Caco-2 (cell line): ENCODE results near the gene PRPF39. TPM values are rescaled to one million over a fixed set of nuclear protein-coding genes. Genes with fewer than 3 reads are reported as not detected.

Source experiments
- BruUV-seq: library from RNA; stranded (reverse); fragments of 400-500 nt; replicated peaks from 2 replicates; lab custom pipeline; 2021; lab: Mats Ljungman, UMichigan
- CTCF ChIA-PET: fragments of 300-600 bp; sonication (Branson Sonifier 250); formaldehyde crosslinking; loops from one replicate; lab custom pipeline; 2022; ENCODE audit warnings: antibody characterized with exemption; lab: Charles Lee
- POLR2A ChIA-PET: fragments of 300-600 bp; sonication (Branson Sonifier 250); formaldehyde crosslinking; loops from one replicate; lab custom pipeline; 2022; ENCODE audit warnings: antibody characterized with exemption; lab: Charles Lee
- DNase-seq, 2 experiments: peaks; one replicate each; pipeline versions ENCODE4 v3.0.0 to v3.0.0-alpha.2; 2020 to 2022
- H3K27me3 ChIP-seq: replicated peaks from 2 replicates; pipeline ENCODE4 v1.6.0; 2011; ENCODE audit warnings: low read length; ENCODE audit not compliant: control insufficient read depth, insufficient read depth
- H3K36me3 ChIP-seq: 2 replicates; pipeline ENCODE4 v1.5.1; 2011; ENCODE audit warnings: low read length; ENCODE audit not compliant: control insufficient read depth, insufficient read depth
- H3K4me1 ChIP-seq: fragments of 250-450 bp; sonication (Bioruptor Pico); 2 replicates; pipeline ENCODE4 v1.5.1; 2020; ENCODE audit warnings: mild to moderate bottlenecking
- H3K4me3 ChIP-seq: 2 replicates; pipeline ENCODE4 v1.5.1; 2011; ENCODE audit warnings: low read depth, mild to moderate bottlenecking, control low read depth, low read length
- H3K9me3 ChIP-seq: fragments of 250-450 bp; sonication (Bioruptor Pico); 2 replicates; pipeline ENCODE4 v1.5.1; 2020; ENCODE audit warnings: mild to moderate bottlenecking, moderate library complexity
- H3K27ac Mint-ChIP-seq: one replicate; pipeline ENCODE4 v1.8.0; 2022; ENCODE audit warnings: mixed read lengths; ENCODE audit not compliant: unreplicated experiment
- H3K27me3 Mint-ChIP-seq: one replicate; pipeline ENCODE4 v1.8.0; 2022; ENCODE audit warnings: mixed read lengths; ENCODE audit not compliant: insufficient read depth, unreplicated experiment
- H3K36me3 Mint-ChIP-seq: one replicate; pipeline ENCODE4 v1.8.0; 2022; ENCODE audit warnings: mild to moderate bottlenecking, mixed read lengths; ENCODE audit not compliant: insufficient read depth, unreplicated experiment
- H3K4me1 Mint-ChIP-seq: one replicate; pipeline ENCODE4 v1.8.0; 2022; ENCODE audit warnings: low read depth, mixed read lengths; ENCODE audit not compliant: unreplicated experiment
- H3K4me3 Mint-ChIP-seq: one replicate; pipeline ENCODE4 v1.8.0; 2022; ENCODE audit warnings: mild to moderate bottlenecking, moderate library complexity, mixed read lengths; ENCODE audit not compliant: unreplicated experiment
- H3K9me3 Mint-ChIP-seq: one replicate; pipeline ENCODE4 v1.8.0; 2022; ENCODE audit warnings: mixed read lengths; ENCODE audit not compliant: unreplicated experiment
- CTCF ChIP-seq, 2 experiments: fragments of 200-600 bp in 1 of 2; IDR thresholded peaks; 1 replicate in 1 of 2; 2 replicates in 1 of 2; pipeline versions ENCODE4 v1.5.1 to v1.8.0; 2011 to 2022; ENCODE audit warnings: antibody characterized with exemption in 1 of 2, control low read depth in 1 of 2, inconsistent platforms in 1 of 2, low read depth in 1 of 2, low read length in 1 of 2, mild to moderate bottlenecking in 1 of 2, moderate library complexity in 1 of 2; ENCODE audit not compliant: insufficient read depth in 1 of 2, severe bottlenecking in 1 of 2, unreplicated experiment in 1 of 2
- intact Hi-C: fragments of 100-400 bp; cut with micrococcal nuclease; formaldehyde crosslinking; loops from one replicate; pipeline ENCODE4 v1.10.0; 2022; ENCODE audit not compliant: unreplicated experiment
- total RNA-seq: library from RNA; stranded (reverse); gene quantifications from 2 replicates; pipeline ENCODE4 v1.2.3, GENCODE V29; 2022

PRPF39 gene
- total RNA-seq, 1 experiment from 2014 or later: 22.3 TPM

GRCh38 chr14:45096218-45096617, 12.3 kb downstream of the PRPF39 start:
- H3K4me3 Mint-ChIP-seq: no peak overlapping the region
- no peak for TF ChIP-seq CTCF (IDR thresholded peaks at IDR 0.05; ENCODE audit: insufficient read depth in 1 of 2, low read depth in 1 of 2, low read length in 1 of 2, severe bottlenecking in 1 of 2, unreplicated experiment in 1 of 2)
- no peaks in the 10 kb centered on the region for H3K27me3 Mint-ChIP-seq
- no peaks in the 10 kb centered on the region for H3K9me3 ChIP-seq
- ChIA-PET POLR2A (no interaction called here), CTCF (no interaction called here)
- no peaks in the 10 kb centered on the region for H3K4me1 ChIP-seq
- no peak for DNase-seq
- no peaks in the 10 kb centered on the region for H3K27me3 ChIP-seq
- H3K9me3 Mint-ChIP-seq: no peaks in the 10 kb centered on the region
- no TSS peak for BruUV-seq
- intact Hi-C loops: no loop called here
- H3K27ac Mint-ChIP-seq: no peak overlapping the region
- H3K36me3 ChIP-seq: no peaks in the 10 kb centered on the region
- H3K36me3 Mint-ChIP-seq: peaks cover 40% of the 10 kb centered on the region
- H3K4me3 ChIP-seq: no peak overlapping the region
- no peaks in the 10 kb centered on the region for H3K4me1 Mint-ChIP-seq

- H3K36me3 ChIP-seq: no peaks in the 10 kb centered on the region
- H3K4me3 ChIP-seq: no peak overlapping the region
- no peaks in the 10 kb centered on the region for H3K9me3 ChIP-seq
- no peak for TF ChIP-seq CTCF (IDR thresholded peaks at IDR 0.05; ENCODE audit: insufficient read depth in 1 of 2, low read depth in 1 of 2, low read length in 1 of 2, severe bottlenecking in 1 of 2, unreplicated experiment in 1 of 2)
- Mint-ChIP-seq H3K27ac (no peak overlapping the region), H3K36me3 (peaks cover 17% of the 10 kb centered on the region), H3K9me3 (no peaks in the 10 kb centered on the region), H3K27me3 (no peaks in the 10 kb centered on the region), H3K4me3 (no peak overlapping the region), H3K4me1 (no peaks in the 10 kb centered on the region)
- POLR2A ChIA-PET: no interaction called here
- H3K27me3 ChIP-seq: no peaks in the 10 kb centered on the region
- CTCF ChIA-PET: no interaction called here
- BruUV-seq: no TSS peak
- no peaks in the 10 kb centered on the region for H3K4me1 ChIP-seq
- intact Hi-C loops: no loop called here
- no peak for DNase-seq
These were observed 19.9 kb downstream of the PRPF39 start for GRCh38 chr14:45103806-45104205.

- TF ChIP-seq CTCF (IDR thresholded peaks at IDR 0.05; ENCODE audit: insufficient read depth in 1 of 2, low read depth in 1 of 2, low read length in 1 of 2, severe bottlenecking in 1 of 2, unreplicated experiment in 1 of 2): no peak
- H3K4me3 ChIP-seq: no peak overlapping the region
- no peaks in the 10 kb centered on the region for H3K27me3 Mint-ChIP-seq
- H3K36me3 Mint-ChIP-seq: peaks cover 17% of the 10 kb centered on the region
- intact Hi-C loops: no loop called here
- no peaks in the 10 kb centered on the region for H3K36me3 ChIP-seq
- H3K4me1 Mint-ChIP-seq: no peaks in the 10 kb centered on the region
- no peaks in the 10 kb centered on the region for H3K27me3 ChIP-seq
- no TSS peak for BruUV-seq
- no peak for DNase-seq
- no peak overlapping the region for H3K27ac Mint-ChIP-seq
- no peak overlapping the region for H3K4me3 Mint-ChIP-seq
- CTCF ChIA-PET: no interaction called here
- no peaks in the 10 kb centered on the region for H3K9me3 Mint-ChIP-seq
- no peaks in the 10 kb centered on the region for H3K9me3 ChIP-seq
- no peaks in the 10 kb centered on the region for H3K4me1 ChIP-seq
- POLR2A ChIA-PET: no interaction called here
These were observed 20.6 kb downstream of the PRPF39 start for GRCh38 chr14:45104561-45104960.
